HFFc6 (cell line): ENCODE results near the gene FMO3. TPM values are rescaled to one million over a fixed set of nuclear protein-coding genes. Genes with fewer than 3 reads are reported as not detected.
A peak's percentile ranks its signal among the peaks of the same experiment; 100 is the strongest.

ENCODE experiments used
- DNase-seq: peaks from one replicate; pipeline ENCODE4 v3.0.0-alpha.2; 2018
- H3K27ac Mint-ChIP-seq: 2 replicates; pipeline ENCODE4 v1.8.0; 2020; ENCODE audit warnings: mild to moderate bottlenecking, mixed read lengths
- H3K27me3 Mint-ChIP-seq: 2 replicates; pipeline ENCODE4 v1.8.0; 2021; ENCODE audit warnings: mild to moderate bottlenecking, moderate library complexity, mixed read lengths; ENCODE audit not compliant: insufficient read depth
- H3K36me3 Mint-ChIP-seq: 2 replicates; pipeline ENCODE4 v1.8.0; 2021; ENCODE audit warnings: low read depth, mixed read lengths
- H3K4me1 Mint-ChIP-seq: 2 replicates; pipeline ENCODE4 v1.8.0; 2020; ENCODE audit warnings: low read depth, mixed read lengths
- H3K4me3 Mint-ChIP-seq: 2 replicates; pipeline ENCODE4 v1.8.0; 2020; ENCODE audit warnings: mild to moderate bottlenecking, moderate library complexity, mixed read lengths
- H3K9me3 Mint-ChIP-seq: 2 replicates; pipeline ENCODE4 v1.8.0; 2020; ENCODE audit warnings: mild to moderate bottlenecking, mixed read lengths
- total RNA-seq, 6 experiments: library from RNA; stranded (reverse); fragmentation: NEBNext Ultra II Directional; extraction: Animal tissue kit (Norgen Biotek cat#: 25700); gene quantifications; 2 replicates in 1 of 6; 3 replicates in 5 of 6; pipeline ENCODE4 v1.2.3, GENCODE V29; 2021
- TF ChIP-seq, protein P1 (sequence below): fragments of 200-600 bp; sonication (generic); IDR thresholded peaks from 2 replicates; pipeline ENCODE4 v1.5.0; 2021; ENCODE audit warnings: antibody characterized with exemption, mild to moderate bottlenecking

FMO3 gene
- total RNA-seq, 6 experiments from 2014 or later, result 0.23 to 0.89 (median 0.40) TPM; not detected in 2

DNA sequence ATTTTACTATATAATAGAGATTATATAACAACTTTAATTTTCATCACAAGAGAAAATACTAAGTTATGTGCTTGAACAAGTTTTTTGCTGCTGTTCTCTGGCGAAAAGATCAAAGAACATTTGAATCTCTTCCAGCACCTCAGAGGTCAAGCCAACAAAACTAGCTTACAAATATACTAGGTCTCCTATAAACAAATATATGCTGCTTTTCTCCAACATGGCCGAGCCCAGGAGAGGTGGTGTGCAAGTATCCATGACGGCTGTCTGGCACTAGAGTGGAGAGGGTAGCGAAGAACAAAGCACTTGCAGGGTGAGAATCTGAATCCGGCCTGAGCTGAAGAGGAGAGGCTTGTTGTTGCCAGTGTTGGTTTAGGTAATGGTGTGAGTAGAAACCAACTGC is 7.5 kb upstream of the FMO3 start:
- H3K9me3 Mint-ChIP-seq, result no peaks in the 10 kb centered on the region
- H3K4me3 Mint-ChIP-seq, result no peak overlapping the region
- no peaks in the 10 kb centered on the region for H3K36me3 Mint-ChIP-seq
- peaks cover 6% of the 10 kb centered on the region; the same call in 1 of the 2 replicates for H3K4me1 Mint-ChIP-seq
- TF ChIP-seq, protein P1, sequence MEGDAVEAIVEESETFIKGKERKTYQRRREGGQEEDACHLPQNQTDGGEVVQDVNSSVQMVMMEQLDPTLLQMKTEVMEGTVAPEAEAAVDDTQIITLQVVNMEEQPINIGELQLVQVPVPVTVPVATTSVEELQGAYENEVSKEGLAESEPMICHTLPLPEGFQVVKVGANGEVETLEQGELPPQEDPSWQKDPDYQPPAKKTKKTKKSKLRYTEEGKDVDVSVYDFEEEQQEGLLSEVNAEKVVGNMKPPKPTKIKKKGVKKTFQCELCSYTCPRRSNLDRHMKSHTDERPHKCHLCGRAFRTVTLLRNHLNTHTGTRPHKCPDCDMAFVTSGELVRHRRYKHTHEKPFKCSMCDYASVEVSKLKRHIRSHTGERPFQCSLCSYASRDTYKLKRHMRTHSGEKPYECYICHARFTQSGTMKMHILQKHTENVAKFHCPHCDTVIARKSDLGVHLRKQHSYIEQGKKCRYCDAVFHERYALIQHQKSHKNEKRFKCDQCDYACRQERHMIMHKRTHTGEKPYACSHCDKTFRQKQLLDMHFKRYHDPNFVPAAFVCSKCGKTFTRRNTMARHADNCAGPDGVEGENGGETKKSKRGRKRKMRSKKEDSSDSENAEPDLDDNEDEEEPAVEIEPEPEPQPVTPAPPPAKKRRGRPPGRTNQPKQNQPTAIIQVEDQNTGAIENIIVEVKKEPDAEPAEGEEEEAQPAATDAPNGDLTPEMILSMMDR, result no peak
- DNase-seq, result no peak
- no peak overlapping the region for H3K27ac Mint-ChIP-seq
- peaks cover 3% of the 10 kb centered on the region; the same call in 1 of the 2 replicates for H3K27me3 Mint-ChIP-seq

DNA sequence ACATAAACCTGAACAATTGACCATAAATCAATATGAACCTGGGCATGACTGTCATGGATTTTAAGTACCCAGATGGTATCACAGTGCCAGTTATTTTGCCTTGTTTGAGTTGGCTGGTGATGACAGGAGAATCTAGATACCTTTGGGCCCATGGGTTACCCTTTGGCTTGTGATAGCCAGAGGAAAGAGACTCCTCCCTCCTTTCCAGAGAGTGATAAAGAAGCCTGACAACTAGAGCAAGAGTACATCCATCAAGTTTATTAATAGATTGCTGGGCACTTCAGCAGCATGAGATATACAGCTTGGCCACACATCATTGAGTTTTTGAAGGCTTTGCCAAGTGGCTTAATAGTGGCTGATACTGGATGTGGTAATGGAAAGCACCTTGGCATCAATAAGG is 6.6 kb upstream of the FMO3 start:
- Mint-ChIP-seq H3K4me3 (no peak overlapping the region), H3K27me3 (peaks cover 3% of the 10 kb centered on the region; the same call in 1 of the 2 replicates), H3K36me3 (no peaks in the 10 kb centered on the region), H3K27ac (no peak overlapping the region), H3K4me1 (peaks cover 6% of the 10 kb centered on the region; the same call in 1 of the 2 replicates), H3K9me3 (no peaks in the 10 kb centered on the region)
- DNase-seq, result no peak
- TF ChIP-seq, protein P1, result no peak

DNA sequence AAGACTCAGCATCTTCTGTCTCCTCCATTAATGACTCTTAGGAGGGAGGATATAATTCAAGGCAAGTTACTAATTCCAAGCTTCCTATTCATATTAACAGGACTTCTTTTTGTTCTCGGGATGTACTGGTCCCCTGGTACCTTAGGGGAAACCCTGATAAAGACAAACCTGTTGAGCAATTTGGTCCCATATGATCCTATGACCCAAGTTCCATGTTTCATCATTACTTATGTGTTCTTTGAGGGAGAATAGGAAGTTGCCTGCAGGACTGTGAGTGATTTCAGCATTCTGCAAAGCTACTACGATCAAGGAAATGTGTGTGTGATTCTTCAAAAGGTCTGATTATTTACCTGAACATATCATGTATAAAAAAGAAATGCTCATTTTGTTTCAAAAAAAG is 5.8 kb upstream of the FMO3 start:
- no peak overlapping the region for H3K27ac Mint-ChIP-seq
- H3K4me3 Mint-ChIP-seq, result no peak overlapping the region
- peaks cover 3% of the 10 kb centered on the region; the same call in 1 of the 2 replicates for H3K27me3 Mint-ChIP-seq
- DNase-seq, result no peak
- no peaks in the 10 kb centered on the region for H3K36me3 Mint-ChIP-seq
- peaks cover 6% of the 10 kb centered on the region; the same call in 1 of the 2 replicates for H3K4me1 Mint-ChIP-seq
- H3K9me3 Mint-ChIP-seq, result no peaks in the 10 kb centered on the region
- TF ChIP-seq, protein P1, result no peak

DNA sequence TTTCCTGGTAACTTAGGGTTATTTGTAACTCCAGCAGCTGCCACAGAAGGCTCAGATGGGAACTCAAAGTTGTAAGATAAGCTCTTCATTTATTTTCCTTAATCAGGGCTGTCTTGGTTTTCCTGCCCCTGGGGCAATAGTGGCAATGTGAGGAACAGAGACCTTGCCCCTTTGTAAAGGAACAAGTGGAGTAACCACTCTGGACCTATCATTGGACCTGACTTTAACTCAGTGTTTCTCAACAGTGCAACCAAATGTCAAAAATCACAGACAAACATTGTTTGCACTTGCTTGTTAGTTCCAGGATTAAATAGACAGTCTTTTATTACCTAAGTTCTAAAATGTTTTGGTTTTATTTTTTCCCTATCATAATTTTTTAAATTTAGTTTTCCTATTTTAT is 2.8 kb upstream of the FMO3 start:
- Mint-ChIP-seq H3K27ac (no peak overlapping the region), H3K9me3 (no peaks in the 10 kb centered on the region), H3K4me3 (no peak overlapping the region), H3K27me3 (peaks cover 3% of the 10 kb centered on the region; the same call in 1 of the 2 replicates), H3K36me3 (no peaks in the 10 kb centered on the region), H3K4me1 (no peaks in the 10 kb centered on the region)
- TF ChIP-seq, protein P1, result no peak
- no peak for DNase-seq

DNA sequence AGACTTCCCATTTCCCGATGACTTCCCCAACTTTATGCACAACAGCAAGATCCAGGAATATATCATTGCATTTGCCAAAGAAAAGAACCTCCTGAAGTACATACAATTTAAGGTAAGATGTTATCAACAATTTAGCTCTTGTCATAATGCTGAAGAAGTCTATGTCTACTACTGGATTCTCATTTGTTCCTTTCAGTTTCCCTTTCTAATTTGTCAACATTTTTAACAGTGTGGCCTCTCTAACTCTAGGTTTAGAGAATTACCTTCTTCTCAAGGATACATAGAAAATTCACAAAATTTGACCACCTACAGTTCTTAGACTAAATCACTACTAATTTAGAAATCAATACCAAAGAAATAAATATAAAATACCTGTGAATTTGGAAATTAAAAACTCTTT is 13.2 kb downstream of the FMO3 start:
- no peaks in the 10 kb centered on the region for H3K9me3 Mint-ChIP-seq
- H3K27me3 Mint-ChIP-seq, result peaks cover 1% of the 10 kb centered on the region
- H3K27ac Mint-ChIP-seq, result no peak overlapping the region
- H3K4me3 Mint-ChIP-seq, result peak overlapping the region; percentile 13; the same call in 1 of the 2 replicates
- TF ChIP-seq, protein P1, result no peak
- no peak for DNase-seq
- H3K36me3 Mint-ChIP-seq, result no peaks in the 10 kb centered on the region
- no peaks in the 10 kb centered on the region for H3K4me1 Mint-ChIP-seq
